B cell (primary cell): ENCODE data around the gene NDUFV2. TPM values are rescaled to one million over a fixed set of nuclear protein-coding genes. Genes with fewer than 3 reads are reported as not detected.

Experiments used
- ATAC-seq: fragments of 200-7000 bp; cut with Tn5 transposase; one replicate; pipeline ENCODE4 v1.10.0; 2021; ENCODE audit warnings: low read depth, mild to moderate bottlenecking, moderate number of reproducible peaks, moderate library complexity
- CTCF ChIA-PET: fragments of 350-600 bp; sonication (Branson Sonifier 250); formaldehyde crosslinking; loops from one replicate; lab custom pipeline; 2021; ENCODE audit warnings: antibody characterized with exemption, inconsistent platforms; lab: Charles Lee
- POLR2A ChIA-PET: fragments of 350-600 bp; sonication (Branson Sonifier 250); formaldehyde crosslinking; loops from one replicate; lab custom pipeline; 2021; ENCODE audit warnings: antibody characterized with exemption; lab: Charles Lee
- DNase-seq: peaks from one replicate; pipeline ENCODE4 v3.0.0; 2013
- H2AFZ ChIP-seq: 2 replicates; pipeline ENCODE4 v1.6.1; 2012; ENCODE audit warnings: mild to moderate bottlenecking, low read depth, low read length; ENCODE audit not compliant: insufficient read depth, poor library complexity, severe bottlenecking
- H3K27ac ChIP-seq, 2 donors: 1 replicate in 1 of 2; 2 replicates in 1 of 2; pipeline ENCODE4 v1.5.1; 2012 to 2013; ENCODE audit warnings: low read length in 2 of 2, mild to moderate bottlenecking in 2 of 2, moderate library complexity in 1 of 2
- H3K27me3 ChIP-seq, 4 experiments: fragments of 200-600 bp in 1 of 4; sonication (generic) in 1 of 4; replicated peaks in 1 of 4; 1 replicate in 2 of 4; 2 replicates in 2 of 4; pipeline versions ENCODE4 v1.6.1 to v1.7.0; 2013 to 2016; ENCODE audit warnings: low read length in 3 of 4, mild to moderate bottlenecking in 2 of 4, mixed read lengths in 1 of 4, moderate library complexity in 1 of 4; ENCODE audit not compliant: insufficient read depth in 4 of 4, control insufficient read depth in 3 of 4; ENCODE audit errors: control extremely low read depth in 1 of 4
- H3K36me3 ChIP-seq, 2 experiments: replicated peaks in 1 of 2; 1 replicate in 1 of 2; 2 replicates in 1 of 2; pipeline versions ENCODE4 v1.6.1 to v1.7.1; 2013; ENCODE audit warnings: low read length in 1 of 2; ENCODE audit not compliant: insufficient read depth in 2 of 2, control insufficient read depth in 1 of 2; ENCODE audit errors: control extremely low read depth in 1 of 2, extremely low read depth in 1 of 2
- H3K4me1 ChIP-seq, 2 donors: fragments of 200-600 bp in 1 of 2; sonication (generic) in 1 of 2; 1 replicate in 1 of 2; 2 replicates in 1 of 2; pipeline versions ENCODE4 v1.5.1 to v1.6.1; 2013 to 2017; ENCODE audit warnings: low read length in 2 of 2; ENCODE audit not compliant: control insufficient read depth in 2 of 2, insufficient read depth in 2 of 2
- H3K4me2 ChIP-seq: replicated peaks from 2 replicates; pipeline ENCODE3; 2012; ENCODE audit warnings: mild to moderate bottlenecking, low read depth, low read length; ENCODE audit not compliant: poor library complexity, severe bottlenecking
- H3K4me3 ChIP-seq, 5 experiments: fragments of 200-600 bp in 1 of 5; sonication (generic) in 1 of 5; 1 replicate in 3 of 5; 2 replicates in 2 of 5; pipeline versions ENCODE4 v1.5.1 to v1.7.0; 2011 to 2016; ENCODE audit warnings: low read length in 4 of 5, mild to moderate bottlenecking in 4 of 5, low read depth in 2 of 5, control low read depth in 1 of 5, moderate library complexity in 1 of 5; ENCODE audit not compliant: insufficient read depth in 1 of 5; ENCODE audit errors: control extremely low read depth in 1 of 5, extremely low read depth in 1 of 5
- H3K79me2 ChIP-seq: fragments of 200-600 bp; sonication (generic); one replicate; pipeline ENCODE4 v1.6.0; 2016; ENCODE audit warnings: low read length; ENCODE audit not compliant: control insufficient read depth, insufficient read depth
- H3K9ac ChIP-seq: fragments of 200-600 bp; sonication (generic); 2 replicates; pipeline ENCODE4 v1.6.1; 2017; ENCODE audit warnings: mild to moderate bottlenecking, low read length, moderate library complexity
- H3K9me3 ChIP-seq, 3 donors: one replicate each; pipeline versions ENCODE4 v1.6.1 to v1.7.1; 2013; ENCODE audit warnings: low read length in 2 of 3; ENCODE audit not compliant: control insufficient read depth in 2 of 3, insufficient read depth in 1 of 3; ENCODE audit errors: control extremely low read depth in 1 of 3
- H4K20me1 ChIP-seq: 2 replicates; pipeline ENCODE4 v1.6.0; 2012; ENCODE audit warnings: mild to moderate bottlenecking, low read length; ENCODE audit not compliant: insufficient read depth, control insufficient read depth, poor library complexity, severe bottlenecking
- H3K27ac Mint-ChIP-seq: one replicate; pipeline ENCODE4 v1.8.0; 2021; ENCODE audit warnings: mixed read lengths
- H3K27me3 Mint-ChIP-seq: one replicate; pipeline ENCODE4 v1.8.0; 2021; ENCODE audit warnings: mixed read lengths
- H3K4me1 Mint-ChIP-seq: one replicate; pipeline ENCODE4 v1.8.0; 2021; ENCODE audit warnings: mixed read lengths
- H3K4me3 Mint-ChIP-seq: one replicate; pipeline ENCODE4 v1.8.0; 2021; ENCODE audit warnings: mixed read lengths
- H3K9me3 Mint-ChIP-seq: one replicate; pipeline ENCODE4 v1.8.0; 2022; ENCODE audit warnings: mixed read lengths; ENCODE audit not compliant: insufficient read depth
- EZH2 ChIP-seq: IDR thresholded peaks from 2 replicates; pipeline ENCODE4 v1.6.1; 2012; ENCODE audit warnings: borderline replicate concordance, low read depth, mild to moderate bottlenecking, moderate library complexity, low read length; ENCODE audit not compliant: insufficient read depth, poor library complexity, severe bottlenecking
- WGBS: methylation state at CpG from one replicate; pipeline ENCODE4 v1.1.5; 2013; ENCODE audit warnings: missing lambda C conversion rate; ENCODE audit not compliant: insufficient coverage; 5-methylcytosine and 5-hydroxymethylcytosine counted together
- intact Hi-C: fragments of 100-400 bp; cut with micrococcal nuclease; formaldehyde crosslinking; loops from one replicate; pipeline ENCODE4 v1.10.0; 2022
- polyA plus RNA-seq: library from polyadenylated mRNA; depleted of rRNA; stranded (reverse); fragments of >200 nt; gene quantifications from 2 replicates; pipeline ENCODE4 v1.2.3, GENCODE V29; 2012
- total RNA-seq, 2 donors: library from RNA; stranded (reverse); fragments of 120-200 nt in 1 of 2; gene quantifications; 1 replicate in 1 of 2; 2 replicates in 1 of 2; pipeline versions ENCODE4 v1.2.3 to v1.2.4, GENCODE V29; 2013 to 2022
- TF ChIP-seq, protein P1 (sequence below): fragments of 200-600 bp; IDR thresholded peaks from one replicate; pipeline ENCODE4 v1.8.0; 2022; ENCODE audit warnings: antibody characterized with exemption, mild to moderate bottlenecking

The NDUFV2 gene
- total and polyA plus RNA-seq, 2 donors (not counting 1 experiment from before 2014, with no cell fraction given) = 44.4 to 137 TPM

- peaks cover 86% of the 10 kb centered on the region for H3K79me2 ChIP-seq
Measured at GRCh38 chr18:9178557-9178956, 76.1 kb downstream of the NDUFV2 start.

DNA sequence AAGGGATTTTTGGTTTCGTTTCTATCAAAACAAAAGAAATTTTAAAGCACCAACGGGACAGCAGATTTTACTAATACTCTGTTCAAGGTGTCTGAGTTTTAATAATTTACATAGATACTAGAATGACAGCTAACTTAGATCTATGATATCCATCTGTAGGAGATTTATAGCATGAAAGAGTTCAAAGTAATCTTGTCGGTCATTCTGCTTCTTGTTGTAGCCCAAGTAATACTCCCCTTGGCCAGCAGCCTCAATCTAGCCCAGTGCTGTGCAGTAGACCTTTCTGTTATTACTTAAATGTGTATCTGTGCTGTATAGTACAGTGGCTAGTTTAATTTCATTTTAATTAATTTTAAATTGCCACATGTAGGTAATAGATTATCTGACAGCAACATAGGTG, 78.8 kb downstream of the NDUFV2 start:
- POLR2A ChIA-PET = no interaction called here
- peaks cover 65% of the 10 kb centered on the region for H3K4me1 Mint-ChIP-seq
- no peak overlapping the region for H3K27ac Mint-ChIP-seq
- H4K20me1 ChIP-seq = peaks cover 37% of the 10 kb centered on the region
- no peak overlapping the region for H2AFZ ChIP-seq
- no peaks in the 10 kb centered on the region for H3K27me3 Mint-ChIP-seq
- no CpG with 5 or more reads among the region's 3 CpGs for whole genome bisulfite sequencing
- peaks cover 84% of the 10 kb centered on the region for H3K79me2 ChIP-seq
- TF ChIP-seq EZH2 = no peak
- TF ChIP-seq, protein P1, sequence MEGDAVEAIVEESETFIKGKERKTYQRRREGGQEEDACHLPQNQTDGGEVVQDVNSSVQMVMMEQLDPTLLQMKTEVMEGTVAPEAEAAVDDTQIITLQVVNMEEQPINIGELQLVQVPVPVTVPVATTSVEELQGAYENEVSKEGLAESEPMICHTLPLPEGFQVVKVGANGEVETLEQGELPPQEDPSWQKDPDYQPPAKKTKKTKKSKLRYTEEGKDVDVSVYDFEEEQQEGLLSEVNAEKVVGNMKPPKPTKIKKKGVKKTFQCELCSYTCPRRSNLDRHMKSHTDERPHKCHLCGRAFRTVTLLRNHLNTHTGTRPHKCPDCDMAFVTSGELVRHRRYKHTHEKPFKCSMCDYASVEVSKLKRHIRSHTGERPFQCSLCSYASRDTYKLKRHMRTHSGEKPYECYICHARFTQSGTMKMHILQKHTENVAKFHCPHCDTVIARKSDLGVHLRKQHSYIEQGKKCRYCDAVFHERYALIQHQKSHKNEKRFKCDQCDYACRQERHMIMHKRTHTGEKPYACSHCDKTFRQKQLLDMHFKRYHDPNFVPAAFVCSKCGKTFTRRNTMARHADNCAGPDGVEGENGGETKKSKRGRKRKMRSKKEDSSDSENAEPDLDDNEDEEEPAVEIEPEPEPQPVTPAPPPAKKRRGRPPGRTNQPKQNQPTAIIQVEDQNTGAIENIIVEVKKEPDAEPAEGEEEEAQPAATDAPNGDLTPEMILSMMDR = no peak
- H3K4me1 ChIP-seq = peaks cover 13 to 31% of the 10 kb centered on the region in 2 donors
- H3K4me3 ChIP-seq = no peak overlapping the region
- intact Hi-C loops = loop anchor here (5.0 kb wide), 1 partner anchor 34 kb away; no protein-coding TSS in a partner anchor
- no peaks in the 10 kb centered on the region for H3K9me3 Mint-ChIP-seq
- H3K4me3 Mint-ChIP-seq = peak overlapping the region; percentile 52
- no peaks in the 10 kb centered on the region for H3K27me3 ChIP-seq
- H3K9me3 ChIP-seq = no peaks in the 10 kb centered on the region
- CTCF ChIA-PET = interaction anchor here (1.2 kb wide), 1 partner anchor 8 kb away, joined by 3 read pairs; no protein-coding TSS in a partner anchor
- ATAC-seq (no peak), DNase-seq (no peak)
- H3K4me2 ChIP-seq = peak overlapping the region; percentile 16
- peak overlapping the region in 1 of 2 donors; percentile 67 for H3K27ac ChIP-seq
- H3K9ac ChIP-seq = no peak overlapping the region
- H3K36me3 ChIP-seq = peaks cover 0 to 20% of the 10 kb centered on the region in 2 experiments

More at GRCh38 chr18:9178557-9178956, 76.1 kb downstream of the NDUFV2 start:
- Histone ChIP-seq H3K4me3 (no peak overlapping the region), H3K36me3 (peaks cover 0 to 15% of the 10 kb centered on the region in 2 experiments), H3K4me1 (peaks cover 18 to 24% of the 10 kb centered on the region in 2 donors), H2AFZ (no peak overlapping the region), H3K9ac (no peak overlapping the region), H3K4me2 (no peak overlapping the region), H4K20me1 (peaks cover 63% of the 10 kb centered on the region), H3K9me3 (peaks cover 0 to 6% (median 0%) of the 10 kb centered on the region in 3 donors), H3K27me3 (no peaks in the 10 kb centered on the region), H3K27ac (no peak overlapping the region)
- ATAC-seq (no peak), DNase-seq (no peak)
- intact Hi-C loops = no loop called here
- H3K4me1 Mint-ChIP-seq = peaks cover 66% of the 10 kb centered on the region
- H3K27ac Mint-ChIP-seq = no peak overlapping the region
- H3K9me3 Mint-ChIP-seq = no peaks in the 10 kb centered on the region
- no peaks in the 10 kb centered on the region for H3K27me3 Mint-ChIP-seq
- no CpG with 5 or more reads among the region's 1 CpG for WGBS
- TF ChIP-seq EZH2 = no peak
- TF ChIP-seq, protein P1 = no peak
- POLR2A ChIA-PET = no interaction called here
- no peak overlapping the region for H3K4me3 Mint-ChIP-seq
- CTCF ChIA-PET = no interaction called here
